ENCODE measurements around the gene NFIB. TPM values are rescaled to one million over a fixed set of nuclear protein-coding genes. Genes with fewer than 3 reads are reported as not detected.

NFIB gene
- total and polyA plus RNA-seq, 2 of the 8 experiments (the other 6 are each of a cell fraction or from before 2014, with no cell fraction given): 2.6 to 13.1 TPM

- WGBS, 2 experiments (ENCODE audit: extremely low coverage in 1 of 2, insufficient coverage in 1 of 2, insufficient read length in 1 of 2, insufficient replicate concordance in 2 of 2, low coverage in 1 of 2, low lambda C conversion rate in 2 of 2, missing lambda C conversion rate in 1 of 2): 88% methylated on average over 1 of the region's 1 CpG; no CpG with 5 or more reads in 1 of the 2 experiments
- ChIA-PET CTCF (ENCODE audit: partially characterized antibody) (interaction anchor here (0.8 to 1.2 kb wide), 3 partner anchors 13 to 229 kb away, joined by 3 to 4 read pairs (median 4); no protein-coding TSS in a partner anchor), POLR2A (ENCODE audit: partially characterized antibody) (no interaction called here)
- no peak overlapping the region for H3K23ac ChIP-seq (ENCODE audit: insufficient read length)
- no peak overlapping the region for H3K56ac ChIP-seq (replicated peaks; ENCODE audit: insufficient read length, low read depth, low read length)
- H3K4me3 ChIP-seq (ENCODE audit: extremely low read depth in 1 of 4, insufficient read depth in 2 of 4, low read depth in 3 of 4, low read length in 4 of 4): no peak overlapping the region
- H2BK15ac ChIP-seq (ENCODE audit: low read length): no peak overlapping the region
- TF ChIP-seq SIX5 (IDR thresholded peaks at IDR 0.05; ENCODE audit: low read depth, low read length): no peak
- TF ChIP-seq SRF (IDR thresholded peaks at IDR 0.05; ENCODE audit: low read depth, low read length): no peak
- H3K36me3 ChIP-seq (ENCODE audit: control insufficient read depth in 2 of 4, insufficient read depth in 4 of 4, low read length in 3 of 4): no peaks in the 10 kb centered on the region
- FAIRE-seq: no peak
- peak overlapping the region; percentile 71; the same call in 1 of the 2 replicates for H2BK12ac ChIP-seq (ENCODE audit: low read depth, low read length)
- H3K18ac ChIP-seq (ENCODE audit: extremely low read depth, low read length): no peak overlapping the region
- no peak overlapping the region for H2BK20ac ChIP-seq (ENCODE audit: low read length)
- H3K4me1 ChIP-seq (replicated peaks in 1 of 4; ENCODE audit: control insufficient read depth in 3 of 4, insufficient read depth in 4 of 4, low read length in 3 of 4): peaks cover 0 to 2% (median 1%) of the 10 kb centered on the region in 4 experiments; a peak in 4 of 7 replicates
- no peak overlapping the region for H4K91ac ChIP-seq (replicated peaks; ENCODE audit: insufficient read length, low read length)
- H2AK5ac ChIP-seq (ENCODE audit: low read depth, low read length): peak overlapping the region; percentile 82; the same call in 1 of the 2 replicates
- no peak for DNase-seq (ENCODE audit: low read depth in 1 of 2, low spot score in 2 of 2)
- H2BK5ac ChIP-seq (ENCODE audit: low read depth, low read length): no peak overlapping the region
- no peak overlapping the region for H2AFZ ChIP-seq (ENCODE audit: low read length)
- no peak overlapping the region for H3K4ac ChIP-seq (replicated peaks; ENCODE audit: insufficient read length, low read depth, low read length)
- no peaks in the 10 kb centered on the region for H3K27me3 ChIP-seq (replicated peaks in 1 of 4; ENCODE audit: control insufficient read depth in 3 of 4, extremely low read depth in 1 of 4, insufficient read depth in 3 of 4, low read length in 3 of 4)
- no peak overlapping the region for H4K5ac ChIP-seq (ENCODE audit: insufficient read length, low read depth, low read length)
- H3K79me2 ChIP-seq (ENCODE audit: control insufficient read depth in 1 of 2, insufficient read depth in 2 of 2, low read length in 2 of 2): peaks cover 0 to 8% of the 10 kb centered on the region in 2 experiments; a peak in 1 of 4 replicates
- no peak overlapping the region for H2BK120ac ChIP-seq (replicated peaks; ENCODE audit: low read depth, low read length)
- H3K27ac ChIP-seq (ENCODE audit: low read depth, low read length): no peak overlapping the region
- no peak overlapping the region for H4K8ac ChIP-seq (ENCODE audit: extremely low read depth, insufficient read depth, low read length)
- H3K4me2 ChIP-seq (ENCODE audit: insufficient read depth in 1 of 2, low read depth in 2 of 2, low read length in 2 of 2): no peak overlapping the region
- H4K20me1 ChIP-seq (replicated peaks in 1 of 2; ENCODE audit: control insufficient read depth in 1 of 2, insufficient read depth in 2 of 2, low read length in 2 of 2): no peaks in the 10 kb centered on the region
- no peaks in the 10 kb centered on the region for H3K9me3 ChIP-seq (ENCODE audit: insufficient read depth in 2 of 2, low read depth in 1 of 2, low read length in 1 of 2)
- no peak overlapping the region for H3K14ac ChIP-seq (ENCODE audit: insufficient read length)
- no peaks in the 10 kb centered on the region for H3K79me1 ChIP-seq (ENCODE audit: low read depth, low read length)
- H3K23me2 ChIP-seq (ENCODE audit: low read depth, low read length): no peaks in the 10 kb centered on the region
- H3K9ac ChIP-seq (replicated peaks in 1 of 4; ENCODE audit: extremely low read depth in 1 of 4, low read depth in 3 of 4, low read length in 3 of 4): no peak overlapping the region
Observed at GRCh38 chr9:14256588-14256987, 57.4 kb downstream of the NFIB start.
